Hematopoietic multipotent progenitor cell treated with erythropoietin and hydrocortisone succinate and interleukin-3 and kit ligand, for 4 days (in vitro differentiated cells): ENCODE measurements around the gene ATP13A5.

Experiments used
- DNase-seq: peaks from one replicate; pipeline ENCODE4 v3.0.0-alpha.2; 2015

ATP13A5 gene

GRCh38 chr3:193347521-193348501 is 30.7 kb downstream of the ATP13A5 start:
- DNase-seq, result no peak

- DNase-seq, result no peak
These were observed 32.3 kb downstream of the ATP13A5 start for GRCh38 chr3:193346259-193346658.

GRCh38 chr3:193345431-193345830 is 33.1 kb downstream of the ATP13A5 start:
- DNase-seq, result no peak

- no peak for DNase-seq
These were observed 34.1 kb downstream of the ATP13A5 start for GRCh38 chr3:193344486-193344885.

- DNase-seq, result no peak
These were observed 34.8 kb downstream of the ATP13A5 start for GRCh38 chr3:193343726-193344222.

- DNase-seq, result peak; percentile 35
These were observed 36.0 kb downstream of the ATP13A5 start for GRCh38 chr3:193342551-193342950.

GRCh38 chr3:193335031-193335430 is 43.5 kb downstream of the ATP13A5 start:
- no peak for DNase-seq

GRCh38 chr3:193333229-193333628 is 45.3 kb downstream of the ATP13A5 start:
- DNase-seq, result no peak

GRCh38 chr3:193330555-193331204 is 47.9 kb downstream of the ATP13A5 start:
- peak; percentile 57 for DNase-seq

- no peak for DNase-seq
These were observed 60.8 kb downstream of the ATP13A5 start for GRCh38 chr3:193317682-193318300.

- DNase-seq, result peak; percentile 7
These were observed 64.4 kb downstream of the ATP13A5 start for GRCh38 chr3:193314161-193314560.

GRCh38 chr3:193313061-193313958 is 65.2 kb downstream of the ATP13A5 start:
- no peak for DNase-seq

GRCh38 chr3:193310914-193311723 is 67.4 kb downstream of the ATP13A5 start:
- DNase-seq, result no peak

GRCh38 chr3:193305356-193305755 is 73.2 kb downstream of the ATP13A5 start:
- no peak for DNase-seq

GRCh38 chr3:193301433-193301832 is 77.1 kb downstream of the ATP13A5 start:
- DNase-seq, result no peak

GRCh38 chr3:193297421-193297820 is 81.1 kb downstream of the ATP13A5 start:
- no peak for DNase-seq

- no peak for DNase-seq
These were observed 82.6 kb downstream of the ATP13A5 start for GRCh38 chr3:193295985-193296384.

- no peak for DNase-seq
These were observed 86.2 kb downstream of the ATP13A5 start for GRCh38 chr3:193292386-193292785.

- no peak for DNase-seq
These were observed 107.3 kb downstream of the ATP13A5 start for GRCh38 chr3:193271101-193271840.

- DNase-seq, result no peak
These were observed 108.1 kb downstream of the ATP13A5 start for GRCh38 chr3:193270451-193270850.
